Measurements from ENCODE around the gene SNRNP35.

DNA sequence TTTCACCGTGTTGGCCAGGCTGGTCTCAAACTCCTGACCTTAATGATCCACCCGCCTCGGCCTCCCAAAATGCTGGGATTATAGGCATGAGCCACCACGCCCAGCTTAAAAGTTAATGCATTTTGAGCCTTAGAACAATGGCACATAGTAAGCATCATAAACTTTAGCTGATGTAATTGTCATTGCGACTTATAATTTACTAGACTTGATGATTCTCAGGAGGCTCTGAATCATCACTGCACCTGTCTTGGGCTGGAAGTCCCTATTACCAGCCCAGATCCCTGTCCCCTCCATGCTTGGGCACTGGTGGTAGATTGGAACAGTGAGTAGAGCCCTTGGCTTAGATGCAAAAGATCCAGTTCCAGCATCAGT is 47.9 kb upstream of the SNRNP35 start:
- TF ChIP-seq, protein P1, sequence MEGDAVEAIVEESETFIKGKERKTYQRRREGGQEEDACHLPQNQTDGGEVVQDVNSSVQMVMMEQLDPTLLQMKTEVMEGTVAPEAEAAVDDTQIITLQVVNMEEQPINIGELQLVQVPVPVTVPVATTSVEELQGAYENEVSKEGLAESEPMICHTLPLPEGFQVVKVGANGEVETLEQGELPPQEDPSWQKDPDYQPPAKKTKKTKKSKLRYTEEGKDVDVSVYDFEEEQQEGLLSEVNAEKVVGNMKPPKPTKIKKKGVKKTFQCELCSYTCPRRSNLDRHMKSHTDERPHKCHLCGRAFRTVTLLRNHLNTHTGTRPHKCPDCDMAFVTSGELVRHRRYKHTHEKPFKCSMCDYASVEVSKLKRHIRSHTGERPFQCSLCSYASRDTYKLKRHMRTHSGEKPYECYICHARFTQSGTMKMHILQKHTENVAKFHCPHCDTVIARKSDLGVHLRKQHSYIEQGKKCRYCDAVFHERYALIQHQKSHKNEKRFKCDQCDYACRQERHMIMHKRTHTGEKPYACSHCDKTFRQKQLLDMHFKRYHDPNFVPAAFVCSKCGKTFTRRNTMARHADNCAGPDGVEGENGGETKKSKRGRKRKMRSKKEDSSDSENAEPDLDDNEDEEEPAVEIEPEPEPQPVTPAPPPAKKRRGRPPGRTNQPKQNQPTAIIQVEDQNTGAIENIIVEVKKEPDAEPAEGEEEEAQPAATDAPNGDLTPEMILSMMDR (IDR thresholded peaks at IDR 0.05; ENCODE audit: insufficient read depth, low read depth, low read length) = no peak
- no peak for TF ChIP-seq EZH2 (IDR thresholded peaks at IDR 0.05; ENCODE audit: insufficient read depth, low read length)

Measured in astrocyte (in vitro differentiated cells and primary cell).